ENCODE results near the gene VWA7.
"Not testable (repeated sequence)": the region's sequence is repeated elsewhere in the genome, so short reads cannot be mapped to it uniquely, and the experiment has no call there.

VWA7 gene

GRCh38 chr6:31815025-31815838, 38.1 kb upstream of the VWA7 start, which contains the start of the genes HSPA1A and HSPA1L:
HSPA1A (plus strand) TSS chr6:31815543; CDS start chr6:31815757, 214 bp downstream.
HSPA1L (minus strand) TSS chr6:31815283; CDS start chr6:31811972, 3,311 bp downstream.
- Histone ChIP-seq H3K9me3 (ENCODE audit: insufficient read depth, low read depth, low read length) (no peaks in the 10 kb centered on the region), H3K4me3 (ENCODE audit: low read length) (peak within 1 kb of the TSS; percentile 69), H3K9ac (ENCODE audit: low read depth, low read length) (peak within 1 kb of the TSS; percentile 71; the same call in 1 of the 2 replicates), H3K36me3 (ENCODE audit: insufficient read depth, low read length) (no peaks in the 10 kb centered on the region), H3K4me1 (ENCODE audit: insufficient read depth, low read length) (peaks cover 3% of the 10 kb centered on the region; the same call in 1 of the 2 replicates), H3K27me3 (ENCODE audit: insufficient read depth, low read length) (no peaks in the 10 kb centered on the region), H3K27ac (ENCODE audit: low read depth, low read length) (peak within 1 kb of the TSS; percentile 99)
- under 1% methylated on average over 51 of the region's 56 CpGs for WGBS

- no peaks in the 10 kb centered on the region for H3K36me3 ChIP-seq (ENCODE audit: insufficient read depth, low read length)
- no peaks in the 10 kb centered on the region for H3K27me3 ChIP-seq (ENCODE audit: insufficient read depth, low read length)
- H3K9me3 ChIP-seq (ENCODE audit: insufficient read depth, low read depth, low read length), result no peaks in the 10 kb centered on the region
- H3K4me3 ChIP-seq (ENCODE audit: low read length), result peak overlapping the region; percentile 69
- H3K4me1 ChIP-seq (ENCODE audit: insufficient read depth, low read length), result peaks cover 3% of the 10 kb centered on the region; the same call in 1 of the 2 replicates
- peak overlapping the region; percentile 61; the same call in 1 of the 2 replicates for H3K9ac ChIP-seq (ENCODE audit: low read depth, low read length)
- under 1% methylated on average over 13 of the region's 13 CpGs for WGBS
- H3K27ac ChIP-seq (ENCODE audit: low read depth, low read length), result peak overlapping the region; percentile 99
These were observed 37.5 kb upstream of the VWA7 start for GRCh38 chr6:31814677-31815024.

DNA sequence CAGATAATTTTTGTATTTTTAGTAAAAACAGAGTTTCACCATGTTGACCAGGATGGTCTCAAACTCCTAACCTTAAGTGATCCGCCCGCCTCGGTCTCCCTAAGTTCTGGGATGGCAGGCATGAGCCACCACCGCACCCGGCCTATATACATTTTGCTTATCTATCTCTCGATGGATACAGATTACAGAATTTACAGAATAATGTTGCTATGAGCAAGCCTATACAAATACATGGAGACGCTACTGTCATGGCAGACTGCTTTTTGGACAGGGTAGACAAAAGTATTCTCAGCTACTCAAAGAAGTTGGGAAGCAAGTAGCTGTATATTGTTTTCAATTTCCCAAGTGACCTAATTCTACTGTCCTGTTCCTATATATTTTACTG, 36.3 kb upstream of the VWA7 start:
- WGBS, result 93% methylated on average over 7 of the region's 7 CpGs
- Histone ChIP-seq H3K36me3 (ENCODE audit: insufficient read depth, low read length) (no peaks in the 10 kb centered on the region), H3K4me3 (ENCODE audit: low read length) (peak overlapping the region; percentile 69), H3K9ac (ENCODE audit: low read depth, low read length) (no peak overlapping the region), H3K4me1 (ENCODE audit: insufficient read depth, low read length) (peaks cover 3% of the 10 kb centered on the region; the same call in 1 of the 2 replicates), H3K27ac (ENCODE audit: low read depth, low read length) (no peak overlapping the region), H3K27me3 (ENCODE audit: insufficient read depth, low read length) (no peaks in the 10 kb centered on the region), H3K9me3 (ENCODE audit: insufficient read depth, low read depth, low read length) (no peaks in the 10 kb centered on the region)

- Histone ChIP-seq H3K27ac (ENCODE audit: low read depth, low read length) (no peak overlapping the region), H3K4me1 (ENCODE audit: insufficient read depth, low read length) (peaks cover 3% of the 10 kb centered on the region; the same call in 1 of the 2 replicates), H3K9me3 (ENCODE audit: insufficient read depth, low read depth, low read length) (no peaks in the 10 kb centered on the region), H3K9ac (ENCODE audit: low read depth, low read length) (no peak overlapping the region), H3K36me3 (ENCODE audit: insufficient read depth, low read length) (no peaks in the 10 kb centered on the region), H3K27me3 (ENCODE audit: insufficient read depth, low read length) (no peaks in the 10 kb centered on the region), H3K4me3 (ENCODE audit: low read length) (no peak overlapping the region)
- WGBS, result 95% methylated on average over 12 of the region's 12 CpGs
These were observed 34.5 kb upstream of the VWA7 start for GRCh38 chr6:31811645-31812044.

GRCh38 chr6:31808599-31808998, 31.5 kb upstream of the VWA7 start:
- not testable (repeated sequence) for H3K9me3 ChIP-seq (ENCODE audit: insufficient read depth, low read depth, low read length); H3K9ac ChIP-seq (ENCODE audit: low read depth, low read length); H3K36me3 ChIP-seq (ENCODE audit: insufficient read depth, low read length); H3K4me3 ChIP-seq (ENCODE audit: low read length); H3K27ac ChIP-seq (ENCODE audit: low read depth, low read length); H3K4me1 ChIP-seq (ENCODE audit: insufficient read depth, low read length); H3K27me3 ChIP-seq (ENCODE audit: insufficient read depth, low read length)
- 90% methylated on average over 8 of the region's 10 CpGs for WGBS

DNA sequence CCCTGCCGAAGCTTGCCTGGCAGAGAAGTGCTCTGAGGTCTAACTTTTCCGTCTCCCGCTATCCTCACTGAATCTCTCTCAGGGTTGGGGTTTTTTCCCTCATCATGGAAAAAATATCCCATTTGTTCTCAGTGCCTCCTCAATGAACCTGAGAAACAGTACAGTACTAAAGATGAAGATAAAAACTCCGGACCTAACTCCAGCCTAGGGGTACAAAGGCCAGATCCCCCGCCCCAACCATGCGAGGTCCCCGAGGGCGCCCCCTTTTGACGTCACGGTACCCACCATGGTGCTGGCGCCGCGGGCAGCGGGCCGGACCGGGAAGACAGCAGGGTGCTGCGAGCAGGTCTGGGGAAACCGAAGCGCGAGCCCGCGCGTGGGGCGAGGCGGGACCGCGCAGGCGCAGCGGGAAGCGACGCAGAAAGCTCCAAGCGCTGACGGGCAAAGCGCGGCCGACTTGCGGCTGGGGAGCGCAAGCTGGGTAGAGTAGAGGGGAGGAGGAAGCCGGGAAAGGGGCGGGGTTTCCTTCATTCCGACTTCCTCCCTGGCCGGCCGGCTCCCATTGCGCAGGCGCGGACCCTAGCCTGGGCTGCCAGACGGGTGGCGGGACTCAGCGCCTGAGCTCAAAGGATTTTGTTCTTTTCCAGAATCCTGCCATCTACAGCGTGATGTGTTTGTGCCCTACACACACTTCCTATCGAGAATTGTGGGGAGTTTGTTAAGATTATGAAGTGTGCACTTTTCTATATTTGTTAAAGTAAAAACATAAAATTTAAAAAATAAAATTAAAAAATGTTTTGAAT, 29.5 kb upstream of the VWA7 start, which contains the start of gene LSM2:
Gene LSM2 (minus strand): TSS at position 497 of the 803 bp plus-strand sequence. CDS start 209 bp downstream, at position 288.
- Histone ChIP-seq H3K36me3 (ENCODE audit: insufficient read depth, low read length) (peaks cover 27% of the 10 kb centered on the region), H3K4me1 (ENCODE audit: insufficient read depth, low read length) (peaks cover 6% of the 10 kb centered on the region; the same call in 1 of the 2 replicates), H3K27me3 (ENCODE audit: insufficient read depth, low read length) (no peaks in the 10 kb centered on the region), H3K9me3 (ENCODE audit: insufficient read depth, low read depth, low read length) (no peaks in the 10 kb centered on the region), H3K4me3 (ENCODE audit: low read length) (peak within 1 kb of the TSS; percentile 94), H3K27ac (ENCODE audit: low read depth, low read length) (peak within 1 kb of the TSS; percentile 98), H3K9ac (ENCODE audit: low read depth, low read length) (peak within 1 kb of the TSS; percentile 95)
- WGBS, result under 1% methylated on average over 49 of the region's 51 CpGs

- Histone ChIP-seq H3K4me1 (ENCODE audit: insufficient read depth, low read length) (peaks cover 6% of the 10 kb centered on the region; the same call in 1 of the 2 replicates), H3K27ac (ENCODE audit: low read depth, low read length) (peak overlapping the region; percentile 98), H3K9ac (ENCODE audit: low read depth, low read length) (peak overlapping the region; percentile 95), H3K9me3 (ENCODE audit: insufficient read depth, low read depth, low read length) (no peaks in the 10 kb centered on the region), H3K4me3 (ENCODE audit: low read length) (peak overlapping the region; percentile 94), H3K27me3 (ENCODE audit: insufficient read depth, low read length) (no peaks in the 10 kb centered on the region), H3K36me3 (ENCODE audit: insufficient read depth, low read length) (peaks cover 34% of the 10 kb centered on the region)
- WGBS, result 23% methylated on average over 7 of the region's 7 CpGs
These were observed 28.9 kb upstream of the VWA7 start for GRCh38 chr6:31805939-31806469.

DNA sequence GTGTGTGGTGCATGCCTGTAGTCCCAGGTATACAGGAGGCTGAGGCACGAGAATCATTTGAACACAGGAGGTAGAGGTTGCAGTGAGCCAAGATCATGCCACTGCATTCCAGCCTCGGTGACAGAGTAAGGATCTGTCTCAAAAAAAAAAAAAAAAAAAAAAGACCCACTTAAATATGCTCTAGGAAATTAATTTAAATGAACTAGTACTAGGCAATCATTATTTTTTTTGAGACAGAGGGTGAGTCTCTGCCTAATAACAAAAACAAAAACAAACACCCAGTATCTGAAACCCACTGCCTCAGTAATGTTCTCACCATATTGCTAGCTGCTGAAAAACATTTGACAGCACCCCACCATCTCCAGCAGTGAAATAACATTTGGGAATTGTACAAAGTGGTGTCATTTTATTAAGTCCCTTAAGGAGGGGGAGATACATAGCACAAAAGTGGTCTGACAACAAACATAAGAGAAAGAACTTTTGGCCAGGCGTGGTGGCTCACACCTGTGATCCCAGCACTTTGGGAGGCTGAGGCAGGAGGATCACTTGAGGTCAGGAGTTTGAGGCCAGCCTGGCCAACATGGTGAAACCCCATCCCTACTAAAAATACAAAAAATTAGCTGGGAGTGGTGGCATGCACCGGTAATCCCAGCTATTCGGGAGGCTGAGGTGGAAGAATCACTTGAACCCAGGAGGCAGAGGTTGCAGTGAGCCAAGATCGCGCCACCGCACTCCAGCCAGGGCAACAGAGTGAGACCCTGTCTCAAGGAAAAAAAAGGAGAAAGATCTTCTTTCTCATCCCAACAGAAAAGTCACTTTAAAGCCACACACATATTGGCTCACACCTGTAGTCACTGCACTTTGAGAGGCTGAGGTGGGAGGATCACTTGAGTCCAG, 24.2 kb upstream of the VWA7 start:
- H3K4me3 ChIP-seq (ENCODE audit: low read length); H3K9ac ChIP-seq (ENCODE audit: low read depth, low read length); H3K27me3 ChIP-seq (ENCODE audit: insufficient read depth, low read length); H3K9me3 ChIP-seq (ENCODE audit: insufficient read depth, low read depth, low read length); H3K4me1 ChIP-seq (ENCODE audit: insufficient read depth, low read length); H3K27ac ChIP-seq (ENCODE audit: low read depth, low read length): not testable (repeated sequence)
- peaks cover 59% of the 10 kb centered on the region for H3K36me3 ChIP-seq (ENCODE audit: insufficient read depth, low read length)
- 94% methylated on average over 7 of the region's 8 CpGs for WGBS

DNA sequence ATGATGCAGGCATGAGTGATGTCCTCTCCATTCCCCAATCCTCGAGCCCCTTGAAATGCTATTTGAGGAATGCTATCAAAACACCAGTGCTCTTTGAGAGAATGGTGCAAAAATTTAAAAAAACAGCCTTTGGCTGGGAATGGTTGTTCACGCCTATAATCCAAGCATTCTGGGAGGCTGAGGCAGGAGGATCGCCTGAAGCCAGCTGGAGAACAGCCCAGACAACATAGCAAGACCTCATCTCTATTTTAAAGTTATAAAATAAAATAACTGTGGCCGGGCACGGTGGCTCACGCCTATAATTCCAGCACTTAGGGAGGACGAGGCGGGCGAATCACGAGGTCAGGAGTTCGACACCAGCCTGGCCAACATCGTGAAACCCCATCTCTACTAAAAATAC, 22.7 kb upstream of the VWA7 start:
- Histone ChIP-seq H3K4me3 (ENCODE audit: low read length) (no peak overlapping the region), H3K9me3 (ENCODE audit: insufficient read depth, low read depth, low read length) (no peaks in the 10 kb centered on the region), H3K36me3 (ENCODE audit: insufficient read depth, low read length) (peaks cover 59% of the 10 kb centered on the region), H3K9ac (ENCODE audit: low read depth, low read length) (no peak overlapping the region), H3K4me1 (ENCODE audit: insufficient read depth, low read length) (no peaks in the 10 kb centered on the region), H3K27ac (ENCODE audit: low read depth, low read length) (no peak overlapping the region), H3K27me3 (ENCODE audit: insufficient read depth, low read length) (no peaks in the 10 kb centered on the region)
- WGBS, result 97% methylated on average over 11 of the region's 12 CpGs

DNA sequence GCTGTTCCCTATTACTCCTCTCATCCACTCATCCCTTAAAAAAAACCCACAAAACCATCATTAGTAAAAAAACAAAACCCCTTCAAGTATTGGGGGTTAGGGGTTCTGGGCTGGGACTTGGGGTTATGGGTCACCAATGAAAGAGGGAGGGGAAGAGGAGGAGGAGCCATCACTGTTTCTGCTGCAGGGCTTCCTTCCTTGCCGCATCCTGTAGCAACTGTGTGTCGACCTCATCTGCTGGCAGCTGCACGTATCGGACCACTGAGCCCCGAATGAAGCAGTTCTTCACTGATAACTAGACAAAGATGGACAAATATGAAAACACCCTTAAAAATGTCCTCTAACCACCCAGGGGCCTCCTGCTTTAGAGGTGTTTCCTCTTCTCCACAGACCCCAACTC, 20.5 kb upstream of the VWA7 start:
- Histone ChIP-seq H3K9me3 (ENCODE audit: insufficient read depth, low read depth, low read length) (no peaks in the 10 kb centered on the region), H3K9ac (ENCODE audit: low read depth, low read length) (no peak overlapping the region), H3K4me1 (ENCODE audit: insufficient read depth, low read length) (0 out of 2 replicates have a peak, but pooled peaks cover 5% of the 10 kb centered on the region), H3K36me3 (ENCODE audit: insufficient read depth, low read length) (peaks cover 49% of the 10 kb centered on the region), H3K4me3 (ENCODE audit: low read length) (no peak overlapping the region), H3K27ac (ENCODE audit: low read depth, low read length) (no peak overlapping the region), H3K27me3 (ENCODE audit: insufficient read depth, low read length) (no peaks in the 10 kb centered on the region)
- 92% methylated on average over 5 of the region's 5 CpGs for WGBS

All from HUES64 (cell line).